ENCODE results near the gene TSSK6.

Gene TSSK6

GRCh38 chr19:19471682-19472081 lies 43.7 kb downstream of the TSSK6 start:
- no peaks in the 10 kb centered on the region for H3K27me3 ChIP-seq (ENCODE audit: control insufficient read depth, insufficient read depth, low read length)
- TF ChIP-seq, protein P1, sequence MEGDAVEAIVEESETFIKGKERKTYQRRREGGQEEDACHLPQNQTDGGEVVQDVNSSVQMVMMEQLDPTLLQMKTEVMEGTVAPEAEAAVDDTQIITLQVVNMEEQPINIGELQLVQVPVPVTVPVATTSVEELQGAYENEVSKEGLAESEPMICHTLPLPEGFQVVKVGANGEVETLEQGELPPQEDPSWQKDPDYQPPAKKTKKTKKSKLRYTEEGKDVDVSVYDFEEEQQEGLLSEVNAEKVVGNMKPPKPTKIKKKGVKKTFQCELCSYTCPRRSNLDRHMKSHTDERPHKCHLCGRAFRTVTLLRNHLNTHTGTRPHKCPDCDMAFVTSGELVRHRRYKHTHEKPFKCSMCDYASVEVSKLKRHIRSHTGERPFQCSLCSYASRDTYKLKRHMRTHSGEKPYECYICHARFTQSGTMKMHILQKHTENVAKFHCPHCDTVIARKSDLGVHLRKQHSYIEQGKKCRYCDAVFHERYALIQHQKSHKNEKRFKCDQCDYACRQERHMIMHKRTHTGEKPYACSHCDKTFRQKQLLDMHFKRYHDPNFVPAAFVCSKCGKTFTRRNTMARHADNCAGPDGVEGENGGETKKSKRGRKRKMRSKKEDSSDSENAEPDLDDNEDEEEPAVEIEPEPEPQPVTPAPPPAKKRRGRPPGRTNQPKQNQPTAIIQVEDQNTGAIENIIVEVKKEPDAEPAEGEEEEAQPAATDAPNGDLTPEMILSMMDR (IDR thresholded peaks at IDR 0.05) = no peak
- H3K27ac ChIP-seq = no peak overlapping the region
- H3K36me3 ChIP-seq (ENCODE audit: control insufficient read depth, insufficient read depth, low read length) = no peaks in the 10 kb centered on the region
- no peak overlapping the region for H3K4me3 ChIP-seq (ENCODE audit: low read depth, low read length)
- no peaks in the 10 kb centered on the region for H3K9me3 ChIP-seq (ENCODE audit: control insufficient read depth, low read length)
- peaks cover 69% of the 10 kb centered on the region for H3K79me2 ChIP-seq
- H2AFZ ChIP-seq = no peak overlapping the region
- no peak overlapping the region for H3K9ac ChIP-seq
- no peak overlapping the region for H3K4me2 ChIP-seq (ENCODE audit: low read length)
- H3K4me1 ChIP-seq = peaks cover 16% of the 10 kb centered on the region

GRCh38 chr19:19470579-19470978 lies 44.8 kb downstream of the TSSK6 start:
- peaks cover 14% of the 10 kb centered on the region for H3K4me1 ChIP-seq
- TF ChIP-seq, protein P1 (IDR thresholded peaks at IDR 0.05) = no peak
- no peaks in the 10 kb centered on the region for H3K27me3 ChIP-seq (ENCODE audit: control insufficient read depth, insufficient read depth, low read length)
- H3K4me3 ChIP-seq (ENCODE audit: low read depth, low read length) = no peak overlapping the region
- H3K36me3 ChIP-seq (ENCODE audit: control insufficient read depth, insufficient read depth, low read length) = no peaks in the 10 kb centered on the region
- H3K27ac ChIP-seq = no peak overlapping the region
- H3K9me3 ChIP-seq (ENCODE audit: control insufficient read depth, low read length) = no peaks in the 10 kb centered on the region
- no peak overlapping the region for H2AFZ ChIP-seq
- no peak overlapping the region for H3K4me2 ChIP-seq (ENCODE audit: low read length)
- peaks cover 70% of the 10 kb centered on the region for H3K79me2 ChIP-seq
- H3K9ac ChIP-seq = no peak overlapping the region

GRCh38 chr19:19468424-19469050 lies 46.8 kb downstream of the TSSK6 start:
- Histone ChIP-seq H3K79me2 (peaks cover 81% of the 10 kb centered on the region), H3K9ac (no peak overlapping the region), H3K36me3 (ENCODE audit: control insufficient read depth, insufficient read depth, low read length) (no peaks in the 10 kb centered on the region), H3K4me2 (ENCODE audit: low read length) (no peak overlapping the region), H3K27me3 (ENCODE audit: control insufficient read depth, insufficient read depth, low read length) (no peaks in the 10 kb centered on the region), H3K9me3 (ENCODE audit: control insufficient read depth, low read length) (no peaks in the 10 kb centered on the region), H2AFZ (no peak overlapping the region), H3K27ac (no peak overlapping the region), H3K4me1 (peaks cover 23% of the 10 kb centered on the region), H3K4me3 (ENCODE audit: low read depth, low read length) (no peak overlapping the region)
- TF ChIP-seq, protein P1 (IDR thresholded peaks at IDR 0.05) = no peak

DNA sequence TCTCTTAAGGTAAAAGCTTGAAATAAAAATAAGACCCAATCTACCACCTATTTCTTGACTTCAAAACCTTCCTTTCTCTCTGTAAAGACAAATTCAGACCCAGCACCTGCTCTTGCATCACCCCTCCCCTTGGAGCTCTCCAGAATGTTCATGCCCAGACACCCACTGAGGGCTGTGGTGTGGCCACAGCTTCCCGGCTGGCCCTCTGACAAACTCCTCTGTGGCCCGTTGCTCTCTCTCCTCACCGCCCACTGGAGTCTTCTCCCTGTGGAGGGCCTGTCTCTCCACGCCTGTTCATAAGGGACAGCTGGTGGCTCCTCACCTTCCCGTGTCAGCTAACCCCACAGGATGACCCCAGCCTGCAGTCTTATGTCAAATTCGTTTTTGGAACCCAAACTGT lies 49.1 kb downstream of the TSSK6 start:
- no peaks in the 10 kb centered on the region for H3K36me3 ChIP-seq (ENCODE audit: control insufficient read depth, insufficient read depth, low read length)
- no peak overlapping the region for H3K4me2 ChIP-seq (ENCODE audit: low read length)
- TF ChIP-seq, protein P1 (IDR thresholded peaks at IDR 0.05) = no peak
- no peak overlapping the region for H3K4me3 ChIP-seq (ENCODE audit: low read depth, low read length)
- H3K79me2 ChIP-seq = peaks cover 87% of the 10 kb centered on the region
- no peaks in the 10 kb centered on the region for H3K27me3 ChIP-seq (ENCODE audit: control insufficient read depth, insufficient read depth, low read length)
- no peak overlapping the region for H2AFZ ChIP-seq
- H3K4me1 ChIP-seq = peaks cover 47% of the 10 kb centered on the region
- no peak overlapping the region for H3K9ac ChIP-seq
- no peaks in the 10 kb centered on the region for H3K9me3 ChIP-seq (ENCODE audit: control insufficient read depth, low read length)
- H3K27ac ChIP-seq = no peak overlapping the region

DNA sequence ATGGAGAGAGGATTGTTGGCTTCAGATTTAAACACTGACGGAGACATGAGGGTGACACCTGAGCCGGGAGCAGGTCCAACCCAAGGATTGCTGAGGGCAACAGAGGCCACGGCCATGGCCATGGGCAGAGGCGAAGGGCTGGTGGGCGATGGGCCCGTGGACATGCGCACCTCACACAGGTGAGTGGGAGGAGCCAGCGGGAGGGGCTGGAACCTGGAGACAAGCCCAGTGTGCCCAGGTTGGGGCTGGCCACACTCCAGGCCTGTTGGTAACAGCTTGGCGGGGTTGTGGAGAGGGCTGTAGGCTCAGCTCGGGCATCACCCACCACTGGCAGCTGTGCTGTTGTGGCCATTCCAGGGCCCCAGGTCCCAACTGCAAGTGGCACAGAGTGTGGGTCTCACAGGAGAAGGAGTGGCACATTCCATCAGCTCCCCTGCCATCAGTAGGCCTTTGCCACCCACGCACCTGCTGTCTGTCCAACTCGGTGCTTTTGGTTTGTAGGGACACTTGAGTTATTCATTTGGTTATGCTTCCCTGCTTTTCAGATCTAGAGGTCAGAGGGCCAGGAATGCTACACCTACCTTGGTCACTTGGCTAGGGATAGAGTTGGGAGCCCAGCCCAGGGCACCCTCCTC lies 49.8 kb downstream of the TSSK6 start:
- TF ChIP-seq, protein P1 (IDR thresholded peaks at IDR 0.05) = no peak
- no peaks in the 10 kb centered on the region for H3K27me3 ChIP-seq (ENCODE audit: control insufficient read depth, insufficient read depth, low read length)
- H3K36me3 ChIP-seq (ENCODE audit: control insufficient read depth, insufficient read depth, low read length) = no peaks in the 10 kb centered on the region
- no peaks in the 10 kb centered on the region for H3K9me3 ChIP-seq (ENCODE audit: control insufficient read depth, low read length)
- no peak overlapping the region for H2AFZ ChIP-seq
- H3K79me2 ChIP-seq = peaks cover 88% of the 10 kb centered on the region
- no peak overlapping the region for H3K4me3 ChIP-seq (ENCODE audit: low read depth, low read length)
- no peak overlapping the region for H3K4me2 ChIP-seq (ENCODE audit: low read length)
- H3K27ac ChIP-seq = no peak overlapping the region
- H3K4me1 ChIP-seq = peaks cover 53% of the 10 kb centered on the region
- no peak overlapping the region for H3K9ac ChIP-seq

All from parathyroid adenoma (tissue), 2 donors.